RPMI7951 (cell line): Measurements from ENCODE around the gene PIF1. TPM values are rescaled to one million over a fixed set of nuclear protein-coding genes. Genes with fewer than 3 reads are reported as not detected.
A peak's percentile ranks its signal among the peaks of the same experiment; 100 is the strongest.
"Not testable (repeated sequence)": the region's sequence is repeated elsewhere in the genome, so short reads cannot be mapped to it uniquely, and the experiment has no call there.

ENCODE experiments used
- DNase-seq: peaks from one replicate; pipeline ENCODE4 v3.0.0-alpha.2; 2012; ENCODE audit warnings: low read depth
- total RNA-seq: library from RNA; depleted of rRNA; stranded (reverse); fragments of >200 nt; shearing (Covaris generic); gene quantifications from 2 replicates; pipeline ENCODE4 v1.2.3, GENCODE V29; 2014

PIF1 gene
- total RNA-seq, 1 experiment from 2014 or later = 13.8 TPM

DNA sequence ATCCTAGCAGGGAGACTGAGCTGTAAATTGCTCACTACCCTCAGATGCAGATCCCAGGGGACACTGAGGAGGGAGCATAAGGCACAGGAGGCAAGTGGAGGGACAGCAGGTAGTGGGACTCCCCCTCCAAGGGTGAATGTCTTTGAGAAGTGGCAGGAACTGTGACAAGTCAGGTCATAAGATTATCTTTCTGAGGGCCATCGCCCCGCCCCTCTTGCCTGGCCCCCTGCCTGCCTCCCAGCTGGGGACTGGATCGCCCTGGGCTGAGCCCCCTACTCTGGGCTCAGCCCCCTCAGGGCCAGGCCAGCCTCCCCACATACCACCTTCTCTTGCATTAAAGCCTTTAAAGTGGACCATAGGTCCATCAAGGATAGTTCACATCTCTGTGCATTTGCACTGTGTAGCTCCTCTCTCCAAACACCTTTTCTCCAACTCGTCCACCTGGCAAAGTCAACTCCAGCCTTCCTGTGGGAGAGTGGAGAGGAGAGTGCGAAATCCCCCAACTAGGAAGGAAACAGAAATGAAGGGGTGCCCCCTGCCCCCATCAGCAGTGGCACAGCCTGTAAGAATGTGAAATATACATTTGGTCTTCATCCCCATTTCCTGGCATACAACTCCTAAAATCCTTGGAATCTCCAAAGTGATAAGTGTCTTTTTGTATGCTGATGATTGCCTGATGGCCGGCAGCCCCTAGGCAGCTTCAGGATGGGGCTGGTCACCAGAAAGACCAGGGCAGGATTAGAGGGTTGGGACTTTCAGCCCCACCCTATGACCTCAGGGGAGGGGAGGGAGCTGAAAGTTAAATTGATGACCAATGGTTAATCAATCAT is 14.7 kb downstream of the PIF1 start:
- no peak for DNase-seq

DNA sequence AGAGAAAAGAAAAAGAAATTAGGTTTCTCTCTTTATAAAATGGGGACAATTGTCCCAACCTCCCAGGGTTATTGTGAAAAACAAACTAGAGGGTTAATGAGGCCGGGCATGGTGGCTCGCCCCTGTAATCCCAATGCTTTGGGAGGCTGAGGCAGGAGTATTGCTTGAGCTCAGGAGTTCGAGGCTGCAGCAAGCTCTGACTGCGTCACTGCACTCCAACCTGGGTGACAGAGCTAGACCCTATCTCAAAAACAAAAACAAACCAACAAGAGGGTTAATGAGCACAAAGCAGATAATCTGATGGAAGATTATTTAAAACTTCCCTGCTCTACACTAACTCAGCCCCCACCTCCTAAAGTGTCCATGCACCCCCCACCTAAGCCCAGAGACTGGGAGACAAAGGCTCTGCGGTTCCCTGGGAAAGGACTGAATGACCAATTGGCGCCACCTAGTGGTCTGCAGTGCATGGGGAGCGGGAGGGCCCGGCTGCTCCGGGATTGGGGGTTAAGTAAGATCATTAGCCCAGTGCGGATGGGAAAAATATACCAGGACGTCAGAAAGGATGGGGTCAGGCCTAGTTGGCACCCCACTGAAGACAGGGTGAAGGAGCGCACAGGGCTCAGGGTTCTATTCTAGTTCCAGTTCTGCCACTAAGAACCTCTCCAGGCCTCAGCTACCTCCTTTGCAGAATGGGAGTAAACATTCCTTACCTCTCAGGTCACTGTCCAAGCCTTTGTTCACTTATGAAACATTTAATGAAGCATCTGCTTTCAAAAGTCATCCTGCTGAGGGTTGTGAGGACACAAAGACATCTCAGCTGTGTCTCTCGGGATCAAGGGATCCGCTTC is 15.6 kb downstream of the PIF1 start:
- DNase-seq = peak; percentile 65

DNA sequence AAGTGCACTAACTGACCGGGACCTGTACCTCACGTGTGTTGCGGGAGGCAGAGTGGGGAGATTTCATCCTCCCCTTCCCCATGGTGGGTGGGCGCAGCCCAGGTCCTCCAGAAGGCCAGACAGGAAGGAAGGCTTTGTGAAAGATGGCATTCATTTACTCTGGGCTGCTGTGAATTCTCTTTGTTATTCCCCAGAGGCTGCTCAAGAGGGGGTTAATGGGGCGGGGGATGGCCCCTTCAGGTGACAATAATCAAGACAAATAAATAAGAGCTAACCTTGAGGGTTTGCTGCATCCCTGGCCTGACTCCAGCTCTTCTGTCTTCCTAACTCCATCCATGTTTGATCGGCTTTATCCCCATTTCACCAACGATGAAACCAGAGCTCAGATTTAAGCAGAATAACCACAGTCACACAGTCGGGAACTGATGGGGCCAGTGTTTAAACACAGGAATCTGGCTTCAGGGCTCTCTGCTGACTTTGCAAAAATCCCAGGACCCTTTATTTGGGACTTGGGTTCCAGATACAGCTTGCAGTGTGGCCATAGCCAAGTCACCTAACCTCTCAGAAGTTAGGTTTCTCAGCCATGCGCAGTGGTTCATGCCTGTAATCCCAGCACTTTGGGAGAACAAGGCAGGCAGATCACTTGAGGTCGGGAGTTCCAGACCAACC is 16.5 kb downstream of the PIF1 start:
- DNase-seq = no peak

DNA sequence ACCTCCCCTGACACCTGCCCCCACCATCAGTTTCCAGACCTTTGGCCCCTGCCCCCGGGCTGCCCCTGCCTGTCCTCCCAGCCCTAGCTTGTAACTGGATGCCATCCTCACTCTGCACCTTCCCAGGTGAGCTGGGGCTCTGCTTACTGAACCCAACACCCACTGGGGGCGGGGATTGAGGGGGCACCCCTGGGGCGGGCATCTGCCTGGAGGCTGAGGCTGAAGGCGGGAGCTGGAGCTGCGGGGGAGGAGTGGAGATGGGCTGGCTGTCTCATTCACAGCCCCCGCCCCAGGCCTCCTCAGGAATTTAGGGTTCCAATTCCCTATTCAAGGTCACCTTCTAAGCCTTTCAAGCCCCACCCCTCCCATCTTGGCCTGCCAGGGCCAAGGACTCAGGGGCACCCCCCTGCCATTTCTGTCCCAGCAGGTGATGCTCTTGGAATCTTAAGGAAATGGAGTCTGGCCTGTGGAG is 17.7 kb downstream of the PIF1 start:
- no peak for DNase-seq

DNA sequence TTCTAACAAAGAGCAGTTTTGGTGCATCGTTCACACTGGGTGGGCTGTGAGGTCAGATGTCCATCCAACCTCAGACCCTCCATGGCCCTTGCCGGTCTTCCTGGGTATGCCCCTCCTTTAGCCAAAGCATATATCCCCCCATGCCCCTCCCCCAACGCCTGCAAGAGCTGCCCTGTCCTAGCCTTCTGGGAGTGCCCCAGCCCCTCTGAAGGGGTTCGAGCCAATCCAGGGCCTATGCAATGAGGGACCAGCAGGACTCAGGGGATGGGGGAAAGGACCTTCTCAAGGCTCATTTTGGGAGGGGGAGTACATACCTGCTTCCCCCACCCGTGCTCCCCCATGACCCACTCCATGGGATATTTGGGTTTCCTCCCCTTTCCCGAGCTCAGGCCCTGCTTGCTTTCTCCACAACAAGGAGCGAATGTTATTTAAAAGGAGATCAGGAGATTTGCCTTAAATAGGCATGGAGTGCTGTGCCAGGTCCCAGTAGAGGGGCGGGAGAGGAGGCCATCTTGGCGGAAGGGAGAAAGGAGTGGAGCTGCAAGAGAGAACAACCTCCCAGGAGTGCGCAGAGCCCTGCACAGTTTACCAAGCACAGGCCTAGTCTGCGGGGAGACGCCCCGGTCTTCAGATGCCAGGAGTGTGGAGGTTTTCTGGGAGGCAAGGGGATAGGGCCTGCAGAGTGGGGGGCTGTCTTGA is 18.2 kb downstream of the PIF1 start:
- no peak for DNase-seq

DNA sequence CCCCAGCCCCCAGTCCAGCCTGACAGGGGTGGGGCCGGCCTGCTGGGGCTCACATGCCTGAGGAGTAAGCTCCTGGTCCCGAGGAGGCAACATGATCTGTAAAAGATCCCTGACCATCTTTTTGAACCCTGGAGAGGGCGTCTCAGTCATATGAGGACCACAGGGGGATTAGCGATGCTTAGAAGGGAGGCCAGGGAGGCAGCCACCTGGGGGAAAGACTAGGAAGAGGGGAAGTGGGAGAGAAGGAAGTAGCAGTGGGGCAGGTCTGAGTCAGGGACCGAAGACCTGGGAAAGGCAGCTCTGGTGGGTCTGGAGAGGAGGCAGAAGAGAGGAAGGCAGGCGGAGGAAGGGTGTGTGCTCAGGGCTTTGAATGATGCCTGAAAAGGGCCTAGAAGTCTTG is 18.9 kb downstream of the PIF1 start:
- no peak for DNase-seq

DNA sequence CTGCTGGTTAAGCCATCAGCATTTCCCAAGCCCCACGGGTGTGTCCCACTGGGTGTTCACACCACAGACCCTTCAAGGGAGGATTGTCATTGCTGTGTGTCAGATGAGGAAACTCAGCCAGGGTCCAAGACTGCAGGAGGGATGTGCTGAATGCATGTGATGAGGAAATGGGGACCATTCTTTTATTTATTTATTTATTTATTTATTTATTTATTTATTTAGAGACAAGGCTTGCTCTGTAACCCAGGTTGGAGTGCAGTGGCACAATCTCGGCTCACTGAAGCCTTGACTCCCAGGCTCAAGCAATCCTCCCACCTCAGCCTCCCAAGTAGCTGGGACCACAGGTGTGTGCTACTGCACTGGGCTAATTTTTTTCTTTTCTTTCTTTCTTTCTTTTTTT is 20.8 kb downstream of the PIF1 start:
- no peak for DNase-seq

DNA sequence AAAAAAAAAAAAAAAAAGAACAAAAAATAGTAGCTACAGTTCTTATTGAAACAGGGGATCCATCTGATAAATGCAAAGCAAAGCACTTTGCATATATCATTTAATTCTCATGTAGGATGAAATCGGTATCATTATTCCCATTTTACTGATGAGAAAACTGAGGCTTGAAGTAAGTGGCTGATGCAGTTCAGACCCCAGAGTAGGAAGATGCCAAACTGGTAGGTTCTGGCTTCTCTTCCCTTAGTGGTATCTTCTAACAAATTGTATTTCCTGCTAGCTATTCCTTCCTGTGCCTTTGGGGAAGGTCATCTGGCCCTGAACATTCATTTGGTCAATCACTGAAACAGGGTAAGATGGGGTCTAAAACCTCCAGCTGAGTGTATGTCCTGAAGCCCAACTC is 21.9 kb downstream of the PIF1 start:
- DNase-seq = no peak

DNA sequence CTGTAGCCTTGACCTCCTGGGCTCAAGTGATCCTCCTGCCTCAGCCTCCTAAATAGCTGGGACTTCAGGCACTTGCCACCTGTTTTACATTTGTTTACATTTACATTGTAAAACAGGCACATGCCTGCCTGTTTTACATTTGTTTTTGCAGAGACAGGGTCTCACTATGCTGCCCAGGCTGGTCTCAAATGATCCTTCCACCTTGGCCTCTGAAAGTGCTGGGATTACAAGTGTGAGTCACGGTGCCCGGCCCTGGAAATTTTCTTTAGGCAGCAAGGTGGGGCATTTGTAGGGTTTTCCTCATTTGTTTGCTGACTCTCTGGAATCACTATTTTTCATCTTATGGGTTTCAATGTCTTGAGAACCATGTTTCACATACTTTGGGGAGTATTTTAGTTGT is 25.0 kb downstream of the PIF1 start:
- no peak for DNase-seq

DNA sequence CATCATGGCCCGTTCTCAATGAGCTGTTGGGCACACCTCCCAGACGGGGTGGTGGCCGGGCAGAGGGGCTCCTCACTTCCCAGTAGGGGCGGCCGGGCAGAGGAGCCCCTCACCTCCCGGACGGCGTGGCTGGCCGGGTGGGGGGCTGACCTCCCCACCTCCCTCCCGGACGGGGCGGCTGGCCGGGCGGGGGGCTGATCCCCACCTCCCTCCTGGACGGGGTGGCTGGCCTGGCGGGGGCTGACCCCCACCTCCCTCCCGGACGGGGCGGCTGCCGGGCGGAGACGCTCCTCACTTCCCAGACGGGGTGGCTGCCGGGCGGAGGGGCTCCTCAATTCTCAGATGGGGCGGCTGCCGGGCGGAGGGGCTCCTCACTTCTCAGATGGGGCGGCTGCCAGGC is 26.5 kb downstream of the PIF1 start:
- not testable (repeated sequence) for DNase-seq

DNA sequence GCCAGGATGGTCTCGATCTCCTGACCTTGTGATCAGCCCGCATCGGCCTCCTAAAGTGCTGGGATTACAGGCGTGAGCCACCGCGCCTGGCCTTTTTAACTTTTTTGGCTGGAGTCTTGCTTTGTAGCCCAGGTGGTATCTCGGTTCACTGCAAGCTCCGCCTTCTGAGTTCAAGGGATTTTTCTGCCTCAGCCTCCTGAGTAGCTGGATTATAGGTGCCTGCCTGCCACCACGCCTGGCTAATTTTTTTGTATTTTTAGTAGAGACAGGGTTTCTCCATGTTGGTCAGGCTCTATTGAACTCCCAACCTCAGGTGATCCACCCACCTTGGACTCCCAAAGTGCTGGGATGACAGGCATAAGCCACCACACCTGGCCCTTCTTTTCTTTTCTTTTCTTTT is 29.5 kb downstream of the PIF1 start:
- not testable (repeated sequence) for DNase-seq

DNA sequence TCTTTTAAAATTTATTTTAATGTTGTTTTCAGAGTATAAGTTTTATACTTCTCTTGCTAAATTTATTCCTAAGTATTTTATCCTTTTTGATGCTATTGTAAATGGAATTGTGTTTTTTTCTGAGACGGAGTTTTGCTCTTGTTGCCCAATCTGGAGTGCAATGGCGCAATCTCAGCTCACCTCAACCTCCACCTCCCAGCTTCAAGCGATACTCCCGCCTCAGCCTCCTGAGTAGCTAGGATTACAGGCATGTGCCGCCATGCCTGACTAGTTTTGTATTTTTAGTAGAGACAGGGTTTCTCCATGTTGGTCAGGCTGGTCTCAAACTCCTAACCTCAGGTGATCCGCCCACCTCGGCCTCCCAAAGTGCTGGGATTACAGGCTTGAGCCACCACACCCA is 30.1 kb downstream of the PIF1 start:
- DNase-seq = not testable (repeated sequence)

DNA sequence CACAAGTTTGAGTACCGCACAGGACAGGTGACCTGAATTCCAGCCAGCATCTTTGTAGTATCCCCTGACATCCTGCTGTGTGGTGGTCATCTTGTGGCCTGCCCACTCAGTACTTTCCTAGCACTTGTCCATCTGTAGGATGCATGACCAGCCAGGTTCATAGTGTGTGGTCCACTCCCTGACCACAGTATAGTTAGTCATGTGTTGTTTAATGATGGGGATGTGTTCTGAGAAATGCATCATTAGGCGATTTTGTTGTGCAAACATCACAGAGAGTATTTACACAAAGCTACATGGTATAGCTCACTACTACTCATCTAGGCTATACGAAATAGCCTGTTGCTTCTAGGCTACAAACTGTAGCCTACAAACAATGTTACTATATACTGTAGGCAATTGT is 33.2 kb downstream of the PIF1 start:
- no peak for DNase-seq

DNA sequence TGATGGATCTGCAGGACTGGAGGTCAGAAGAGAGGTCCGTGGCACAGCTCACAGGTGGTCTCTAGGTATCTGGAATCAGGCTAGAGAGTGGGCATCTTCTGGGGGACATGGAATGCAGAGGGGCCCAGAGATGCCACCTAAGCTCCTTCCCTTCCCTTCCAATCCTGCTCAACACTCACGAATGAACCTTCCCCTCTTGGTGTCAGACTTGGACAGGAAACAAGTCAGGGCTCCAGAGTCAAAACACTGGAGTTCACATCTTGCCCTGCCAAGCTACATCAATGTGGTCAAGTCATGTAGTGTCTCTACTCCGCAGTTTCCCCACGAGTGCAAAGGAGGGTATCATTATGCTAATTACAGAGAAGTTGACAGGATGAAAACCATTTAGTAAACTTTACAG is 34.0 kb downstream of the PIF1 start:
- no peak for DNase-seq

DNA sequence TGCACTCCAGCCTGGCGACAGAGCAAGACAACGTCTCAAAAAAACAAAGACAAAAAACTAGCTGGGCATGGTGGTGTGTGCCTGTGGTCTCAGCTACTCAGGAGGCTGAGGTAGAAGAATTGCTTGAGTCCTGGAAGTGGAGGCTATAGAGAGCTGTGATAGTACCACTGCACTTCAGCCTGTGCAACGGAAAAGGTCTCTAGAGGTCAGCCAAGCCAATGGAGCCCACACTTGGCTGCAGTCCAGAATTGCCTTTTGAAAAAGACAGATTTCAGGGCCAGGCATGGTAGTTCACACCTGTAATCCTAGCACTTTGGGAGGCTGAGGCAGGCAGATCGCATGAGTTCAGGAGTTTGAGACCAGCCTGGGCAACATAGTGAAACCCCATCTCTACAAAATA is 41.7 kb downstream of the PIF1 start:
- no peak for DNase-seq

DNA sequence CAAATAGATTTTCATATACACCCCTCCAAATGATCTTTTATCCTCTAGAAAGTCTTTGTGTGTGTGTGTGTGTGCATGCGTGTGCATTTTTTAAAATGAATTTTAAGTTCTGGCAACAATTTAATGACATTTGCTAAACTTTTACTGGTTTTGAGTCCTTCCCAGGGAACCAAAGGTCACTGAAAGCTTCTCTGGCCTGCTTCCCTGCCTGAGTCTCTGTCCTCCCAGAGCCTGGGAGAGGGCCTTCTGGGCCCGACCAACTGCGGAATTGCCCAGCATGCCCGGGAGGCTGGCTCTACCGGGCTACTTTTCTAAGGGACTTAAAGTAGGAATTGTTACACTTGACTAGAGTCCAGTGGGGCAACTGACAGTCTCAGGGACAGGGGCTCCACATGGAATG is 42.7 kb downstream of the PIF1 start:
- DNase-seq = no peak

DNA sequence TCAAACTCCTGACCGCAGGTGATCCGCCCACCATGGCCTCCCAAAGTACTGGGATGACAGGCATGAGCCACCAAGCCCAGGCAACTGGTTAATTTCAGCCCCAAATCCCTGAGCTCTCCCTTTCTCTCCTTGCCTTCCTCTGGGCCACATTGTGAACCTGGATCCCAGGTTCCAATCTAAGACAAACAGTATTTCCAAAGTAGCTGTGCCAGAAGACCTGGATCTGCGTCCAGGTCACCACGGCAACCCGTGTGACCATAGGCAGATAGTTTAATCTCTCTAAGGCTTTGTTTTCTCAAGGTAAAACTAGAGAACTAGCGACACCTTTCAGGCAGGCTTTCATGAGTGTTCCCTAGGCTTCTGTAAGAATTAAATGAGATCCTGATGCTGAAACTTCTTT is 44.1 kb downstream of the PIF1 start:
- DNase-seq = no peak

DNA sequence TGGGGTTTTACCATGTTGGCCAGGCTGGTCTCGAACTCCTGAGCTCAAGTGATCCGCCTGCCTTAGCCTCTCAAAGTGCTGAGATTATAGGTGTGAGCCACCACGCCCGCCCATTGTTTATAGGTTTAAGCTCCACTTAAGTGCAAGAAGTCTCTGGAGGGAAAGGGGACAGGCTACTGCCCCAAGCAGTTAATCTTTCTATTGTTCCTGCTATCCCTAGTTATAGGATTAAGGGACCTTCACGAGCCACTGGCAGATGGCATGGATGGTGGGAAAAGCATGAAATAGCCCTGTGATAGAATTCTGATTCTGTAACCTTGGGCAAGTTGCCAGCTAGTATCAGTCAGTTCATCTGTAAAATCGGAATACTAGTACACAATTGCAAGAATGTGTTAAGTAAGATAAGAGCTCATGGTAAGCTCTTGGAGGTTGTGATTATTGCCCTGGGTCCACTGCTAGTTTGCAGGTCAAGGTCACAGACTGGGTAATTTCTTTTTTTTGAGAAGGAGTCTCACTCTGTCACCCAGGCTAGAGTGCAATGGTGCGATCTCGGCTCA is 44.8 kb downstream of the PIF1 start:
- DNase-seq = no peak

DNA sequence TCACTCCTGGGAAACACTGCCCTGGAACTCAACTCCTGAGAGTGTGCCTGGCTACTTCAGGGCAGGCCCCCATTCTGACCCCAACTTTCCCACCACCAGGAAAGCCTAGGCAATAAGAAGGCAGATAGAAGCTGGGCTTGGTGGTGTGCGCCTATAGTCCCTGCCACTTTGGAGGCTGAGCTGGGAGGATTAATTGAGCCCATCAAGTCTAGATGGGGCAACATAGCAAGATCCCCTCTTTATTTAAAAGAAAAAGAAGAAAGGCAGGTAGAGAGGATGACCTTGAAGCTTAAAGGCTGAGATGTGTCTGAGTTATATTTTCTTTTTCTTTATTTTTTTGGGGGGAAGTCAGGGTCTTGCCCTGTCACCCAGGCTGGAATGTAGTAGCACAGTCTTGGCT is 45.8 kb downstream of the PIF1 start:
- no peak for DNase-seq

DNA sequence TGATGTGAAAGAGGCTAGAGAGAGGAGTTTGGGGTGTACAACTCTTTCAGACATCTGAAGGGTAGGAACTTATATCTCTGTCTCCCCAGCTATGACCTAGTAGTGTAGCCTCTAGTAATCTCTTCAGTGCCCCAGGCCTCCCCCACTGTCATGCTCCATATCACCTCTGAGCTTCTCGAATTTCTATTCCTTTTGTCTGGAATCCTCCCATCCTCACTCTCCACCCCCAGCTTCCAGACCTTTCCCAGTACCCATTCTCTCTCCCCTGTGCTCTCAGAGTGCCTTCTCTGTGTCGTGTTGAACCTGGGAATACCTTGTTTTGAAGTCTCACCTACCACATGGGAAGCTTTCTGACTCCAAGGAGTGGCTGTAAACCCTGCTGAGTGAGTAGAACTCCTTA is 46.4 kb downstream of the PIF1 start:
- DNase-seq = no peak

DNA sequence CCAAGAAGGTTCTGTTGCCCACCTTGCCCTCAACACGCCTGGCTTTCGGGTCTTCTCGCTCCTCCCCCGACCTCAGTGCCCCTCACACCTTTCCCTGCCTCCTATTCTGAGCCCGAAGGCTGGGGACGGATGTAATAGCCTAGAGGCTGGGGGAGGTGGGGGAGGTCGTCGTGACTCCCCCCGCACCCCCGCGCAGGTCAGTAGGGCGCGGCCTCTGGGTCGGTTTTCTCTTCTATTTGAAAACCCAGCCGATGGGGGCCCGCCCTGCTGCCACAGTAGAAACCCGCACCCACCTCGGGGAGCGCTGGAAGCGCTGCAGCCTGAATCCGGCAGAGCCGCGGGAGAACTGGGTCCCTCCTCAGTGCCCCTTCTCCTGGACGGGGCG is 49.1 kb downstream of the PIF1 start:
- no peak for DNase-seq
